GM21390 (cell line): ENCODE measurements around the gene HHLA2.
"Not testable (repeated sequence)": the region's sequence is repeated elsewhere in the genome, so short reads cannot be mapped to it uniquely, and the experiment has no call there.

Experiments used
- ATAC-seq: cut with Tn5 transposase; IDR thresholded peaks from one replicate; pipeline ENCODE4 v1.9.1; 2021; ENCODE audit not compliant: unreplicated experiment

Gene HHLA2, protein sequence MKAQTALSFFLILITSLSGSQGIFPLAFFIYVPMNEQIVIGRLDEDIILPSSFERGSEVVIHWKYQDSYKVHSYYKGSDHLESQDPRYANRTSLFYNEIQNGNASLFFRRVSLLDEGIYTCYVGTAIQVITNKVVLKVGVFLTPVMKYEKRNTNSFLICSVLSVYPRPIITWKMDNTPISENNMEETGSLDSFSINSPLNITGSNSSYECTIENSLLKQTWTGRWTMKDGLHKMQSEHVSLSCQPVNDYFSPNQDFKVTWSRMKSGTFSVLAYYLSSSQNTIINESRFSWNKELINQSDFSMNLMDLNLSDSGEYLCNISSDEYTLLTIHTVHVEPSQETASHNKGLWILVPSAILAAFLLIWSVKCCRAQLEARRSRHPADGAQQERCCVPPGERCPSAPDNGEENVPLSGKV

GRCh38 chr3:108296239-108296638 is at the start of gene HHLA2:
Gene HHLA2, plus strand, starts transcription at chr3:108296548. Its CDS starts 55,266 bp downstream, at chr3:108351814.
- ATAC-seq = no peak

- ATAC-seq = no peak
Measured at GRCh38 chr3:108250626-108251025, 45.7 kb upstream of the HHLA2 start.

- no peak for ATAC-seq
Measured at GRCh38 chr3:108251265-108251664, 45.1 kb upstream of the HHLA2 start.

GRCh38 chr3:108251844-108252243 is 44.5 kb upstream of the HHLA2 start:
- ATAC-seq = no peak

GRCh38 chr3:108255131-108255530 is 41.2 kb upstream of the HHLA2 start:
- no peak for ATAC-seq

- ATAC-seq = peak; percentile 81
Measured at GRCh38 chr3:108264534-108265298, 31.6 kb upstream of the HHLA2 start.

DNA sequence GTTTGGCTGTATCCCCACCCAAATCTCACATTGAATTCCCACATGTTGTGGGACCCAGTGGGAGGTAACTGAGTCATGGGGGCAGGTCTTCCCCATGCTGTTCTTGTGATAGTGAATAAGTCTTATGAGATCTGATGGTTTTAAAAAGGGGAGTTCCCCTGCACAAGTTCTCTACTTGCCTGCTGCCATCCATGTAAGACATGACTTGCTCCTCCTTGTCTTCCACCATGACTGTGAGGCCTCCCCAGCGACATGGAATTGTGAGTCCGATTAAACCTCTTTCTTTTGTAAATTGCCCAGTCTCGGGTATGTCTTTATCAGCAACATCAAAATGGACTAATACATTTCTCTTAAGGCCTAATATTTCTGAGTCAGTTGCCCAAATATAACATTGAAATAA is 28.1 kb upstream of the HHLA2 start:
- not testable (repeated sequence) for ATAC-seq

DNA sequence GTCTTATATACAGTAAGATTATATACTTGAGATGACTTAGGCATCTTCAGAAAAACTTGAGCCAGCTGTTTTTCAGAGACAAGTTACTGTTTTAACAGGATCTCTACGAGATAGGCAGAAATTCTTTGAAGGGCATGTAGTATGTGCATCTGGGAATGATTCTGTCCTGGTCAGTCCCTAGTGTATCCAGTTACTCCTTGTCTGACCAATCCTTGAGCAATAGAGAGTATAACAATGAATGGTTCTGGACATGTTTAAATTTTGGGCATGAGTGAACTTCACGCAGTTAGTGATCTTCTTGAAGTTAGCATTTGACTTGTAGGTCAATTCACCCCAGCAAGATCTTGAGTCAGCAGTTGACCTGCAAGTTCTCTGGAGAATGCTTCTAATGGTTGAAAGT is 24.7 kb upstream of the HHLA2 start:
- ATAC-seq = no peak

- not testable (repeated sequence) for ATAC-seq
Measured at GRCh38 chr3:108279066-108279465, 17.3 kb upstream of the HHLA2 start.

GRCh38 chr3:108280476-108280875 is 15.9 kb upstream of the HHLA2 start:
- ATAC-seq = no peak

GRCh38 chr3:108281670-108282069 is 14.7 kb upstream of the HHLA2 start:
- no peak for ATAC-seq

DNA sequence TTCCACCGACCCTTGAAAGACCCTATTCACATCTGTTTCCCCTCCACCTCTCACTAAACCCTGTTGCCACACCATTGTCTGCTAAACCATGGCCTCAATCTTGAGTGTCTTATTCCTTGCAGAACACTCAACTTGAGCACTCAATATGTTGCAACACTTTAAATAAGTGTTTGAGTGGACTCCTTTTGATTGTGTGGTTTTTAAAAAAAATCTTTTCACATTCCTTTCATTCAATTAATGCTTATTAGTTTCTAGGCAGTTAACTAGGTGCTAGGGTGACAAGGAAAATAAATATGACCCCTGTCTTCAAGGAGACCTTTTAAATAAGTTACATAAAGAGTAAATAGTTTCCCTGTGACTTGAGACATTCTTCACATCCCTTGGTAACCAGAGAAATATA is 13.3 kb upstream of the HHLA2 start:
- no peak for ATAC-seq

DNA sequence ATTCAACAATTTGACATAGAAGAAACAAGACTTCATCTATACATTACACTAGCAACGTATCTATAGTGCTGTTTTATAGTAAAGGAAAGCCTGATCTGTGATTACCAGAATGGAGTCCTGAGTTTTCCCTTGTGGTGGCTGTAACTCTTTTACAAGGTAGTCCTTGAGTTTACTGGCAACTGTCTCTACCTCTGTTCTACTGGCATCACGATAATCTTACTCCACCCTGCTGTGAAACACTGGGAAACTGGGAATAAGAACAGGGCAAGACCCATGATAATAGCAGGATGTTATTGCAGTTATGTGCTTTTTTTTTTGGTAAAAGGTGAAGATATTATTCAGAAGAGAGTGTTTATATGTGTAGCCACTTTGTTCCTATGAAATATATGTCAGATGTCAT is 12.4 kb upstream of the HHLA2 start:
- no peak for ATAC-seq

DNA sequence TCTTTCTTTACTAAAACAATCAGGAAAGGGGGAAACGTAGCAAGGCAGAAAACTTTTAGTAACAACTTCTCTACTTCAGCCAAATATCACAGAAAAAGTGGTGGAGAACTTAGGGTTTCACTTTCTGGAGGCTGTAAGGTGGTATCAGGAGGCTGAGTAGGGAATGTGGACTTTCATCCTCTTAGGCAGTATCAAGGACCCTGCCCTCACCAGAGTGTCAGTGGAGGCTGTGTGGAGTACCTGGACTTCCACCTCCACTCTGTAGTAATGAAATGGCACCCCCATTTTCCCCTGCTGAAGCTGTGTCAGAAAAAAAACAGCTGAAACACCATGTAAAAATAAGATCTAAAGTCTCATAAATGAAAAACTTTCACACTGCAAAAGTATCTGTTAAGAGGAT is 11.2 kb upstream of the HHLA2 start:
- ATAC-seq = no peak

GRCh38 chr3:108287146-108287545 is 9.2 kb upstream of the HHLA2 start:
- peak; percentile 64 for ATAC-seq

DNA sequence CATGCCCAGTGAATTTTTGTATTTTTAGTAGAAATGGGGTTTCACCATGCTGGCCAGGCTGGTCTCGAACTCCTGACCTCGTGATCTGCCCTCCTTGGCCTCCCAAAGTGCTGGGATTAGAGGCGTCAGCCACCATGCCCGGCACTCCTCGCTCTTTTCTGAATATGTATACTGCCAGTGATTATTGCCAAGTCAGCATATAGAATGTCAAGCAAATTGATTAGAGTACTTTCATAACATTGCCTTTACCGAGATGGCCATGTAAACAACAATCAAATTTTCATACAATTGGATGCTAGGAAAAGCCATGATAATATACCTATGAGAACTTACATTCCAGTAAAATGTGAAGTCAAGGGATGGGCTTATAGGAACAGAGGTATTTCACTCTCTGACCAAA is 8.2 kb upstream of the HHLA2 start:
- ATAC-seq = not testable (repeated sequence)

DNA sequence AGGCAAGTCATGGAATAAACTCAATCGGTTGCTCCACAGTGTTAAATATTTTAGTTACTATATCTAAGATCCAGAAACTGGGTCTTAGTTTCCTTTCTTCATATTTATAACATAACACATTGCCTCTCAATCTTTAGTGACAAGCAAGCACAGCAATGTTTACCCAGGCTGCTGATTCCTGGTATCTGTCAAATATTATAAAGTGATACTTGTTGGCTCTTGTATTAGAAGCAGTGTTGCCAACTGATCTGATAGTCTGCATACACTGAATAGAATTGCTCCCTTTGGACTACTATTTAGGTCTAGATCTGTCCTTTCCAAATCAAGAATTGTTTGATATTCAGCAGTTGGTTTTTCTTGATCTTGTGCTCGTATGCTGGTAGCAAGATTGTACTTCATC is 7.2 kb upstream of the HHLA2 start:
- ATAC-seq = no peak

- no peak for ATAC-seq
Measured at GRCh38 chr3:108292450-108292849, 3.9 kb upstream of the HHLA2 start.

GRCh38 chr3:108292905-108293328 is 3.4 kb upstream of the HHLA2 start:
- ATAC-seq = peak; percentile 79

GRCh38 chr3:108293858-108294257 is 2.5 kb upstream of the HHLA2 start:
- peak; percentile 68 for ATAC-seq

DNA sequence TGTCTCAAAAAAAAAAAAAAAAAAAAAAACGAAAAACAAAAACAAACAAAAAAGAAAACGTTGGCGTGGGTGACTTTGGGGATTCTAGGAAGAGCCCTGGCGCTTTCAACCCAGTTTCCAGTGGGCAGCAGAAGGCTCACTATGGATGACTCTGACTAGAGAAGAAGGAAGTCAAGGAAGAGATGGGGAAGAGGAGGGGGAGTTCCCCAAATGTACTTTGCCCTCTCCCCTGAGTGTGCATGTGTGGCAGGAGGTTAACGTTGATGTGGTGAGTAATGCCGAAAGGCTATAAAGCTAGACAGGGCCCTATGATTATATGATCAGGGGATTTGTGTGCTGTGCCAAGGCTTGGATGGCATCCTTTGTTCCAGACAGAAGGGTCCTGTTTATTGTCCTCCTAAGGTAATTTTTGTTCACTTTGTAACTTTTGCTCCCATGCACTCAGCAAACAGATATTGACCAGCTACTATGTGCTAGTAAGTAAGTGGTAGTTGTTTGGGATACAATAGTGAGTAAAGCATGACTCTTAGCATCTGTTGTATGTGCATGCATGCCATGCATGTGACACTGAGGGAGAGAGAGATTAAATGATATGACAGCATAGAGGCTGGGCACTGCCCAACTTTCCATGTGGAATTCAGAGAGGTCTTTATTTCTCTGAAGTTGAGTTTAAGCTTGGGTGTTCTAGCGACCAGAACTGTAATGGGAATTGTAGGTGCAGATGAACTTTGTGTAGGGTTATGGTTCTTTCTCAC is 750 bp upstream of the HHLA2 start:
- ATAC-seq = no peak
